ENCODE data around the gene SNAP91.

- TF ChIP-seq CTCF (IDR thresholded peaks at IDR 0.05; ENCODE audit: low read depth, low read length) (no peak), POLR2A (IDR thresholded peaks at IDR 0.05; ENCODE audit: extremely low read depth, insufficient read length) (no peak), MAX (IDR thresholded peaks at IDR 0.05; ENCODE audit: low read depth, low read length) (no peak)
These were observed 203.5 kb downstream of the SNAP91 start for GRCh38 chr6:83505356-83505755.
